Caco-2 (cell line): Measurements from ENCODE around the gene ROPN1L. TPM values are rescaled to one million over a fixed set of nuclear protein-coding genes. Genes with fewer than 3 reads are reported as not detected.

Experiments used
- microRNA-seq: library from miRNA; unstranded; fragments of <30 nt; microRNA quantifications from one replicate; pipeline ENCODE4 v1.2.0, GENCODE V29; 2022
- total RNA-seq: library from RNA; stranded (reverse); gene quantifications from 2 replicates; pipeline ENCODE4 v1.2.3, GENCODE V29; 2022

The ROPN1L gene
- total RNA-seq, 1 experiment from 2014 or later = 0.48 TPM

Small RNAs within 50 kb of the gene (microRNA-seq; reads per million reads assigned to microRNA genes)
- not detected for gene MIR6131

Other genes starting within 250 kb of the ROPN1L start
- 26.3 and 27.8 TPM in 2 replicates for gene ATPSCKMT, start 192.0 kb upstream of the ROPN1L start, total RNA-seq
- 462 and 480 TPM in 2 replicates for gene CCT5, start 191.6 kb upstream of the ROPN1L start, total RNA-seq
- 16.5 and 18.4 TPM in 2 replicates for gene CMBL, start 134.0 kb upstream of the ROPN1L start, total RNA-seq
- gene MARCHF6, start 88.2 kb upstream of the ROPN1L start, total RNA-seq = 111 and 123 TPM in 2 replicates
- gene ANKRD33B, start 122.2 kb downstream of the ROPN1L start, total RNA-seq = 22.8 and 25.3 TPM in 2 replicates